Neural cell (in vitro differentiated cells): Measurements from ENCODE around the gene VIT. TPM values are rescaled to one million over a fixed set of nuclear protein-coding genes. Genes with fewer than 3 reads are reported as not detected.

Experiments
- H2AFZ ChIP-seq: fragments of 200-600, 300-800 bp; sonication (generic), shearing (Covaris generic); 2 replicates; pipeline ENCODE4 v1.6.0; 2014; ENCODE audit warnings: low read depth, mild to moderate bottlenecking, antibody characterized with exemption, low read length, moderate library complexity
- H3F3A ChIP-seq: fragments of 200-600 bp; shearing (Covaris generic); 2 replicates; pipeline ENCODE4 v1.6.1; 2016; ENCODE audit warnings: mild to moderate bottlenecking, moderate library complexity, mixed read lengths, antibody characterized with exemption, low read length; ENCODE audit not compliant: insufficient read depth, poor library complexity, severe bottlenecking
- H3K27ac ChIP-seq: fragments of 200-600, 300-800 bp; sonication (generic), shearing (Covaris generic); 2 replicates; pipeline ENCODE4 v1.5.1; 2014; ENCODE audit warnings: mild to moderate bottlenecking, low read length, moderate library complexity
- H3K27me3 ChIP-seq: fragments of 300-800, 200-600 bp; sonication (generic), shearing (Covaris generic); 2 replicates; pipeline ENCODE4 v1.6.0; 2014; ENCODE audit warnings: mild to moderate bottlenecking, low read depth, low read length, moderate library complexity; ENCODE audit not compliant: insufficient read depth
- H3K36me3 ChIP-seq: fragments of 300-800, 200-600 bp; sonication (generic), shearing (Covaris generic); 2 replicates; pipeline ENCODE4 v1.5.1; 2014; ENCODE audit warnings: mild to moderate bottlenecking, antibody characterized with exemption, low read length, moderate library complexity; ENCODE audit not compliant: insufficient read depth
- H3K4me2 ChIP-seq: fragments of 300-800, 200-600 bp; sonication (generic), shearing (Covaris generic); 2 replicates; pipeline ENCODE4 v1.6.0; 2014; ENCODE audit warnings: mild to moderate bottlenecking, low read length
- H3K4me3 ChIP-seq: fragments of 300-800, 200-600 bp; sonication (generic), shearing (Covaris generic); 2 replicates; pipeline ENCODE4 v1.5.1; 2014; ENCODE audit warnings: mild to moderate bottlenecking, low read length, moderate library complexity
- H3K79me2 ChIP-seq: fragments of 200-600 bp; shearing (Covaris generic); replicated peaks from 2 replicates; pipeline ENCODE4 v1.6.0; 2014; ENCODE audit warnings: mild to moderate bottlenecking, low read length, moderate library complexity; ENCODE audit not compliant: insufficient read depth
- H3K9ac ChIP-seq: fragments of 300-800, 200-600 bp; sonication (generic), shearing (Covaris generic); 2 replicates; pipeline ENCODE4 v1.6.1; 2016; ENCODE audit warnings: mild to moderate bottlenecking, low read length, mixed read lengths
- H3K9me2 ChIP-seq: fragments of 200-600 bp; shearing (Covaris generic); 2 replicates; pipeline ENCODE4 v1.6.1; 2016; ENCODE audit warnings: mild to moderate bottlenecking, low read length, mixed read lengths; ENCODE audit not compliant: insufficient read depth
- H3K9me3 ChIP-seq: fragments of 200-600, 300-800 bp; sonication (generic), shearing (Covaris generic); 2 replicates; pipeline ENCODE4 v1.6.1; 2016; ENCODE audit warnings: mild to moderate bottlenecking, mixed run types, low read length, moderate library complexity, mixed read lengths
- H4K20me1 ChIP-seq: fragments of 200-600 bp; shearing (Covaris generic); 2 replicates; pipeline ENCODE4 v1.6.1; 2016; ENCODE audit warnings: mild to moderate bottlenecking, mixed run types; ENCODE audit not compliant: insufficient read depth
- EP300 ChIP-seq: fragments of 450-650 bp; conservative IDR thresholded peaks from 2 replicates; pipeline ENCODE4 v1.6.1; 2014; ENCODE audit warnings: antibody characterized with exemption, mild to moderate bottlenecking, moderate library complexity; ENCODE audit not compliant: poor library complexity, severe bottlenecking
- EZH2 ChIP-seq: fragments of 200-600, 300-800 bp; shearing (Covaris generic), sonication (generic); IDR thresholded peaks from 2 replicates; pipeline ENCODE4 v1.6.1; 2014; ENCODE audit warnings: antibody characterized with exemption, low read length, borderline replicate concordance, mild to moderate bottlenecking; ENCODE audit not compliant: insufficient read depth, poor library complexity, severe bottlenecking
- MXI1 ChIP-seq: fragments of 450-650 bp; conservative IDR thresholded peaks from 2 replicates; pipeline ENCODE4 v1.6.1; 2014; ENCODE audit warnings: antibody characterized with exemption, mild to moderate bottlenecking; ENCODE audit not compliant: poor library complexity, severe bottlenecking
- POLR2AphosphoS5 ChIP-seq: IDR thresholded peaks from 2 replicates; pipeline ENCODE4 v1.6.1; 2012
- RAD21 ChIP-seq: fragments of 450-650 bp; conservative IDR thresholded peaks from 2 replicates; pipeline ENCODE4 v1.6.1; 2014; ENCODE audit warnings: antibody characterized with exemption, mild to moderate bottlenecking, moderate library complexity
- SMC3 ChIP-seq: fragments of 450-650 bp; conservative IDR thresholded peaks from 2 replicates; pipeline ENCODE4 v1.6.1; 2014; ENCODE audit warnings: antibody characterized with exemption, mild to moderate bottlenecking, moderate library complexity; ENCODE audit not compliant: poor library complexity
- TAF1 ChIP-seq: IDR thresholded peaks from 2 replicates; pipeline ENCODE4 v1.6.1; 2012; ENCODE audit warnings: low read depth
- polyA plus RNA-seq: library from polyadenylated mRNA; depleted of rRNA; stranded (reverse); fragments of >200 nt; gene quantifications from 2 replicates; pipeline ENCODE4 v1.2.3, GENCODE V29; 2014
- TF ChIP-seq, protein P1 (sequence below): IDR thresholded peaks from 2 replicates; pipeline ENCODE4 v1.6.1; 2012; ENCODE audit warnings: borderline replicate concordance
- TF ChIP-seq, protein P2 (sequence below): fragments of 450-650 bp; IDR thresholded peaks from 2 replicates; pipeline ENCODE4 v1.5.1; 2014; ENCODE audit warnings: antibody characterized with exemption, mild to moderate bottlenecking, moderate library complexity; ENCODE audit not compliant: poor library complexity, severe bottlenecking

The VIT gene
- polyA plus RNA-seq, 1 donor from 2014 or later = not detected

DNA sequence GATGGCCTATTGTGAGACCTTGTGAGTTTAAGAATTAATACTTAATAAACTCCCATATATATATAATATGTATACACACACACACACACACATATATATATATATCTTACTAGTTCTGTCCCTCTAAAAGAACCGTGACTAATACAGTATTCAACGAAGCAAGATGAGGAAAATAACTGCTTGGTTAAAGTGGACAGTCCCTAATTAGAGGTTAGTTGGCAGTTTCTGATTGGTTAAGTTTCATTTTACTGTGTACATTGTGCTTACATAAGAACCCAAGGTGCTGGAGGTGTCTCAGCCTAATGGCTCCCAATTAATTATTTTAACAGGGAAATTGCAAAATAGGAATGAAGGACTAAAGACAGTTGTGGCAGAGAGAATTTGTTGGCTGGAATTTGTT lies 137.7 kb downstream of the VIT start:
- H3K9me2 ChIP-seq = no peaks in the 10 kb centered on the region
- H3K79me2 ChIP-seq = no peaks in the 10 kb centered on the region
- H2AFZ ChIP-seq = no peak overlapping the region
- no peak overlapping the region for H3K4me2 ChIP-seq
- no peak for TF ChIP-seq RAD21
- no peak for TF ChIP-seq SMC3
- TF ChIP-seq EZH2 = no peak
- TF ChIP-seq TAF1 = no peak
- TF ChIP-seq, protein P1, sequence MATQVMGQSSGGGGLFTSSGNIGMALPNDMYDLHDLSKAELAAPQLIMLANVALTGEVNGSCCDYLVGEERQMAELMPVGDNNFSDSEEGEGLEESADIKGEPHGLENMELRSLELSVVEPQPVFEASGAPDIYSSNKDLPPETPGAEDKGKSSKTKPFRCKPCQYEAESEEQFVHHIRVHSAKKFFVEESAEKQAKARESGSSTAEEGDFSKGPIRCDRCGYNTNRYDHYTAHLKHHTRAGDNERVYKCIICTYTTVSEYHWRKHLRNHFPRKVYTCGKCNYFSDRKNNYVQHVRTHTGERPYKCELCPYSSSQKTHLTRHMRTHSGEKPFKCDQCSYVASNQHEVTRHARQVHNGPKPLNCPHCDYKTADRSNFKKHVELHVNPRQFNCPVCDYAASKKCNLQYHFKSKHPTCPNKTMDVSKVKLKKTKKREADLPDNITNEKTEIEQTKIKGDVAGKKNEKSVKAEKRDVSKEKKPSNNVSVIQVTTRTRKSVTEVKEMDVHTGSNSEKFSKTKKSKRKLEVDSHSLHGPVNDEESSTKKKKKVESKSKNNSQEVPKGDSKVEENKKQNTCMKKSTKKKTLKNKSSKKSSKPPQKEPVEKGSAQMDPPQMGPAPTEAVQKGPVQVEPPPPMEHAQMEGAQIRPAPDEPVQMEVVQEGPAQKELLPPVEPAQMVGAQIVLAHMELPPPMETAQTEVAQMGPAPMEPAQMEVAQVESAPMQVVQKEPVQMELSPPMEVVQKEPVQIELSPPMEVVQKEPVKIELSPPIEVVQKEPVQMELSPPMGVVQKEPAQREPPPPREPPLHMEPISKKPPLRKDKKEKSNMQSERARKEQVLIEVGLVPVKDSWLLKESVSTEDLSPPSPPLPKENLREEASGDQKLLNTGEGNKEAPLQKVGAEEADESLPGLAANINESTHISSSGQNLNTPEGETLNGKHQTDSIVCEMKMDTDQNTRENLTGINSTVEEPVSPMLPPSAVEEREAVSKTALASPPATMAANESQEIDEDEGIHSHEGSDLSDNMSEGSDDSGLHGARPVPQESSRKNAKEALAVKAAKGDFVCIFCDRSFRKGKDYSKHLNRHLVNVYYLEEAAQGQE = no peak
- TF ChIP-seq, protein P2, sequence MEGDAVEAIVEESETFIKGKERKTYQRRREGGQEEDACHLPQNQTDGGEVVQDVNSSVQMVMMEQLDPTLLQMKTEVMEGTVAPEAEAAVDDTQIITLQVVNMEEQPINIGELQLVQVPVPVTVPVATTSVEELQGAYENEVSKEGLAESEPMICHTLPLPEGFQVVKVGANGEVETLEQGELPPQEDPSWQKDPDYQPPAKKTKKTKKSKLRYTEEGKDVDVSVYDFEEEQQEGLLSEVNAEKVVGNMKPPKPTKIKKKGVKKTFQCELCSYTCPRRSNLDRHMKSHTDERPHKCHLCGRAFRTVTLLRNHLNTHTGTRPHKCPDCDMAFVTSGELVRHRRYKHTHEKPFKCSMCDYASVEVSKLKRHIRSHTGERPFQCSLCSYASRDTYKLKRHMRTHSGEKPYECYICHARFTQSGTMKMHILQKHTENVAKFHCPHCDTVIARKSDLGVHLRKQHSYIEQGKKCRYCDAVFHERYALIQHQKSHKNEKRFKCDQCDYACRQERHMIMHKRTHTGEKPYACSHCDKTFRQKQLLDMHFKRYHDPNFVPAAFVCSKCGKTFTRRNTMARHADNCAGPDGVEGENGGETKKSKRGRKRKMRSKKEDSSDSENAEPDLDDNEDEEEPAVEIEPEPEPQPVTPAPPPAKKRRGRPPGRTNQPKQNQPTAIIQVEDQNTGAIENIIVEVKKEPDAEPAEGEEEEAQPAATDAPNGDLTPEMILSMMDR = no peak
- no peak for TF ChIP-seq EP300
- TF ChIP-seq MXI1 = no peak
- TF ChIP-seq POLR2AphosphoS5 = no peak
- no peak overlapping the region for H3K27ac ChIP-seq
- H3K9me3 ChIP-seq = no peaks in the 10 kb centered on the region
- no peaks in the 10 kb centered on the region for H3K27me3 ChIP-seq
- H3K9ac ChIP-seq = no peak overlapping the region
- H4K20me1 ChIP-seq = no peaks in the 10 kb centered on the region
- H3K4me3 ChIP-seq = no peak overlapping the region
- H3F3A ChIP-seq = no peaks in the 10 kb centered on the region
- no peaks in the 10 kb centered on the region for H3K36me3 ChIP-seq

DNA sequence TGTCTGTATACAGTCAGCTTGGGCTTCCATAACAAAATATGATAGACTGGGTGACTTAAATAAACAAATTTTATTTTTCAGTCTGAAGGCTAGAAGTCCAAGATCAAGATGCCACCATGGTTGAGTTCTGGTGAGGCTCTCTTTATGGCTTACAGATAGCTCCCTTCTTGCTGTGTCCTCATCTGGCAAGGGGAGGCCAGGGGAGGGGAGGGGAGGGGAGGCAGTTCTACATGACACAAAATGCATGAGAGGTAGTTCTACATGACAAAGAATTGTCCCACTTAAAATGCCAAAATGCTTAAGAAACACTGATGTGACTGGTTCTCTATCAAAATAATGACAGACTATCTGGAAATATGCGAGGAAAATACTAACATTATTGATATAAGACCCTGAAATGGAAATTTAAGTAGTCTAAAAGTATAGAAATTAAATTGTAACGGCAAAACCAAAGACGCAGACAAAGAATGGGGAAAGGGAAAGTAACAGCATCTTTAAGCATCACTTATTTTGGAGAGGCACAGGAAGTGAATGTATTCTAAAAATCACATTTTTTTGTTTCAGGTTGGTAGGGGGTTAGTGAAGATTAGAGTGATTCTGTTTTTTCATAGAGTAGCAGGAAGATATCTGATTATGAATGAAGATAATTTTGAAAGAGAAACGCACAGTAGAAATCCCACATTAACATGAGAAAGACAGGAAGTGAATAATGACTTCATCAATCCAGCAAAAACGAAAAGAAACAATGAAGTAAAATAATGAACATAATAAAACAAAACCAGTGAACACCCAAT lies 138.4 kb downstream of the VIT start:
- Histone ChIP-seq H3K27me3 (no peaks in the 10 kb centered on the region), H3K4me2 (no peak overlapping the region), H4K20me1 (no peaks in the 10 kb centered on the region), H3K9ac (no peak overlapping the region), H3K9me3 (no peaks in the 10 kb centered on the region), H3F3A (no peaks in the 10 kb centered on the region), H3K79me2 (no peaks in the 10 kb centered on the region), H3K4me3 (no peak overlapping the region), H2AFZ (no peak overlapping the region), H3K9me2 (no peaks in the 10 kb centered on the region), H3K36me3 (no peaks in the 10 kb centered on the region), H3K27ac (no peak overlapping the region)
- TF ChIP-seq EP300 (no peak), TAF1 (no peak), RAD21 (no peak), POLR2AphosphoS5 (no peak)
- TF ChIP-seq, protein P2 = no peak
